HEK293T (cell line): ENCODE data around the gene FN3KRP.

Source experiments
- ARNT ChIP-seq: fragments of 450-650 bp; IDR thresholded peaks from 2 replicates; pipeline ENCODE4 v1.6.1; 2017; ENCODE audit warnings: mild to moderate bottlenecking
- BHLHE40 ChIP-seq: fragments of 450-650 bp; IDR thresholded peaks from 2 replicates; pipeline ENCODE4 v1.6.1; 2016; ENCODE audit warnings: mild to moderate bottlenecking, moderate library complexity, borderline replicate concordance
- CTBP1 ChIP-seq: fragments of 450-650 bp; IDR thresholded peaks from 2 replicates; pipeline ENCODE4 v1.6.1; 2016; ENCODE audit warnings: borderline replicate concordance
- FOXA1 ChIP-seq: fragments of 450-650 bp; IDR thresholded peaks from 2 replicates; pipeline ENCODE4 v1.6.1; 2016; ENCODE audit warnings: mild to moderate bottlenecking
- FOXK2 ChIP-seq: fragments of 450-650 bp; IDR thresholded peaks from 2 replicates; pipeline ENCODE4 v1.6.1; 2016; ENCODE audit warnings: mild to moderate bottlenecking
- FOXM1 ChIP-seq: fragments of 450-650 bp; IDR thresholded peaks from 2 replicates; pipeline ENCODE4 v1.6.1; 2017; ENCODE audit warnings: mild to moderate bottlenecking, borderline replicate concordance
- HDGF ChIP-seq: fragments of 450-650 bp; IDR thresholded peaks from 2 replicates; pipeline ENCODE4 v1.6.1; 2017; ENCODE audit warnings: antibody characterized with exemption, borderline replicate concordance
- L3MBTL2 ChIP-seq: fragments of 450-650 bp; conservative IDR thresholded peaks from 2 replicates; pipeline ENCODE4 v1.6.1; 2016; ENCODE audit warnings: mild to moderate bottlenecking
- NFRKB ChIP-seq: fragments of 450-650 bp; IDR thresholded peaks from 2 replicates; pipeline ENCODE4 v1.6.1; 2016; ENCODE audit warnings: mild to moderate bottlenecking, moderate library complexity
- PKNOX1 ChIP-seq: fragments of 450-650 bp; IDR thresholded peaks from 2 replicates; pipeline ENCODE4 v1.6.1; 2016
- SP1 ChIP-seq: fragments of 450-650 bp; IDR thresholded peaks from 2 replicates; pipeline ENCODE4 v1.6.1; 2017
- SUZ12 ChIP-seq: fragments of 450-650 bp; IDR thresholded peaks from 2 replicates; pipeline ENCODE4 v1.6.1; 2016; ENCODE audit warnings: mild to moderate bottlenecking
- ZNF384 ChIP-seq: fragments of 450-650 bp; IDR thresholded peaks from 2 replicates; pipeline ENCODE4 v1.6.1; 2016

GRCh38 chr17:82775001-82775823 lies 58.7 kb downstream of the FN3KRP start:
- no peak for TF ChIP-seq BHLHE40
- no peak for TF ChIP-seq ARNT
- no peak for TF ChIP-seq HDGF
- TF ChIP-seq L3MBTL2: no peak
- TF ChIP-seq FOXK2: no peak
- TF ChIP-seq ZNF384: no peak
- TF ChIP-seq SP1: no peak
- no peak for TF ChIP-seq PKNOX1
- TF ChIP-seq FOXM1: no peak
- no peak for TF ChIP-seq FOXA1
- no peak for TF ChIP-seq NFRKB
- TF ChIP-seq CTBP1: no peak
- TF ChIP-seq SUZ12: no peak
